OCI-LY3 (cell line): ENCODE results near the gene DCPS.

Experiments used
- H2AFZ ChIP-seq: fragments of 200-600, 300-600 bp; shearing (Covaris generic); 2 replicates; pipeline ENCODE4 v1.6.0; 2014; ENCODE audit warnings: antibody characterized with exemption, low read depth, low read length
- H3K27ac ChIP-seq: fragments of 200-600, 300-600 bp; sonication (generic); 2 replicates; pipeline ENCODE4 v1.5.1; 2014; ENCODE audit warnings: mild to moderate bottlenecking, low read length, moderate library complexity, mixed read lengths
- H3K27me3 ChIP-seq: fragments of 200-600, 300-600 bp; sonication (generic); 2 replicates; pipeline ENCODE4 v1.6.1; 2014; ENCODE audit warnings: low read depth, low read length, mixed read lengths
- H3K36me3 ChIP-seq: fragments of 200-600, 300-600 bp; sonication (generic); replicated peaks from 2 replicates; pipeline ENCODE3; 2014; ENCODE audit warnings: low read depth, low read length, mixed read lengths
- H3K4me1 ChIP-seq: fragments of 300-600, 200-600 bp; sonication (generic); 2 replicates; pipeline ENCODE4 v1.6.1; 2014; ENCODE audit warnings: low read length, mixed read lengths
- H3K4me2 ChIP-seq: fragments of 200-600, 300-600 bp; sonication (generic); 2 replicates; pipeline ENCODE4 v1.6.1; 2014; ENCODE audit warnings: low read length, mixed read lengths
- H3K4me3 ChIP-seq: fragments of 300-600, 200-600 bp; sonication (generic); 2 replicates; pipeline ENCODE4 v1.5.1; 2014; ENCODE audit warnings: antibody characterized with exemption, mild to moderate bottlenecking, low read length, moderate library complexity
- H3K79me2 ChIP-seq: fragments of 300-600, 200-600 bp; shearing (Covaris generic); 2 replicates; pipeline ENCODE4 v1.6.1; 2014; ENCODE audit warnings: mild to moderate bottlenecking, low read length, mixed read lengths
- H3K9ac ChIP-seq: fragments of 300-600, 200-600 bp; shearing (Covaris generic); 2 replicates; pipeline ENCODE4 v1.6.0; 2014; ENCODE audit warnings: mild to moderate bottlenecking, low read length, moderate library complexity
- H3K9me3 ChIP-seq: fragments of 200-600, 300-600 bp; shearing (Covaris generic); 2 replicates; pipeline ENCODE4 v1.6.1; 2014; ENCODE audit warnings: low read length, mixed read lengths; ENCODE audit not compliant: insufficient read depth
- H4K20me1 ChIP-seq: fragments of 200-600, 300-600 bp; sonication (generic); 2 replicates; pipeline ENCODE4 v1.6.1; 2016; ENCODE audit warnings: low read length, mixed read lengths; ENCODE audit not compliant: insufficient read depth
- EZH2phosphoT487 ChIP-seq: fragments of 200-600 bp; shearing (Covaris generic); IDR thresholded peaks from 2 replicates; pipeline ENCODE4 v1.6.1; 2018; ENCODE audit warnings: antibody characterized with exemption, mixed run types, low read depth
- TF ChIP-seq, protein P1 (sequence below): fragments of 200-600, 300-600 bp; sonication (generic); IDR thresholded peaks from 2 replicates; pipeline ENCODE4 v1.5.1; 2014; ENCODE audit warnings: antibody characterized with exemption, low read length, low read depth

Gene DCPS

GRCh38 chr11:126284829-126285228 is 19.0 kb upstream of the DCPS start:
- Histone ChIP-seq H3K4me3 (peak overlapping the region; percentile 97), H3K9ac (no peak overlapping the region), H3K36me3 (peaks cover 8% of the 10 kb centered on the region), H3K9me3 (no peaks in the 10 kb centered on the region), H2AFZ (no peak overlapping the region), H3K27ac (no peak overlapping the region), H3K79me2 (peaks cover 4% of the 10 kb centered on the region; the same call in 1 of the 2 replicates), H3K4me1 (peaks cover 23% of the 10 kb centered on the region), H3K4me2 (peak overlapping the region; percentile 79), H4K20me1 (no peaks in the 10 kb centered on the region), H3K27me3 (no peaks in the 10 kb centered on the region)
- TF ChIP-seq EZH2phosphoT487, result no peak
- TF ChIP-seq, protein P1, sequence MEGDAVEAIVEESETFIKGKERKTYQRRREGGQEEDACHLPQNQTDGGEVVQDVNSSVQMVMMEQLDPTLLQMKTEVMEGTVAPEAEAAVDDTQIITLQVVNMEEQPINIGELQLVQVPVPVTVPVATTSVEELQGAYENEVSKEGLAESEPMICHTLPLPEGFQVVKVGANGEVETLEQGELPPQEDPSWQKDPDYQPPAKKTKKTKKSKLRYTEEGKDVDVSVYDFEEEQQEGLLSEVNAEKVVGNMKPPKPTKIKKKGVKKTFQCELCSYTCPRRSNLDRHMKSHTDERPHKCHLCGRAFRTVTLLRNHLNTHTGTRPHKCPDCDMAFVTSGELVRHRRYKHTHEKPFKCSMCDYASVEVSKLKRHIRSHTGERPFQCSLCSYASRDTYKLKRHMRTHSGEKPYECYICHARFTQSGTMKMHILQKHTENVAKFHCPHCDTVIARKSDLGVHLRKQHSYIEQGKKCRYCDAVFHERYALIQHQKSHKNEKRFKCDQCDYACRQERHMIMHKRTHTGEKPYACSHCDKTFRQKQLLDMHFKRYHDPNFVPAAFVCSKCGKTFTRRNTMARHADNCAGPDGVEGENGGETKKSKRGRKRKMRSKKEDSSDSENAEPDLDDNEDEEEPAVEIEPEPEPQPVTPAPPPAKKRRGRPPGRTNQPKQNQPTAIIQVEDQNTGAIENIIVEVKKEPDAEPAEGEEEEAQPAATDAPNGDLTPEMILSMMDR, result no peak

GRCh38 chr11:126288237-126288636 is 15.6 kb upstream of the DCPS start:
- H3K9me3 ChIP-seq, result no peaks in the 10 kb centered on the region
- H3K9ac ChIP-seq, result no peak overlapping the region
- H3K36me3 ChIP-seq, result peaks cover 8% of the 10 kb centered on the region

DNA sequence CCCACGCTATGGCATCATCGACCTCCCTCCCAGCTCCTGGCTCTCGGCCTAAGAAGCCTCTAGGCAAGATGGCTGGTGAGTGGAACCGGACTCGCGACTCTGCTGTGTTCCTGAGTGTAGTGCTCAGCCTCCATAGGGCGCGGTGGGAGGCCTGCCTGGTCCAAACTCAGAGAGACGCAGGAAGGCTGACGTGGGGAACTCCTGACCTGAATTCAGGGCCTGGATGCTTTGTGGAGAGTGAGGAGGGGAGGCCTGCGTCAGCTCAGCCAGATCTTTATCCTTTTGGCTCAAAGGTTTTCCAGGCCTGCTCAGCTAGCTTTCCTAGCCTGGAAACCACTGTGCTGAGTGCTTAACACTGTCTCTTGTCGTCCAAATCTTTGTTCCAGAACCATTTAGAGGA is 13.0 kb upstream of the DCPS start:
- Histone ChIP-seq H2AFZ (no peak overlapping the region), H3K36me3 (peaks cover 17% of the 10 kb centered on the region), H3K4me3 (no peak overlapping the region), H4K20me1 (no peaks in the 10 kb centered on the region), H3K9ac (no peak overlapping the region), H3K27me3 (no peaks in the 10 kb centered on the region), H3K27ac (no peak overlapping the region), H3K4me1 (peaks cover 25% of the 10 kb centered on the region), H3K9me3 (no peaks in the 10 kb centered on the region), H3K4me2 (no peak overlapping the region), H3K79me2 (no peaks in the 10 kb centered on the region)
- no peak for TF ChIP-seq EZH2phosphoT487
- TF ChIP-seq, protein P1, result no peak

More at GRCh38 chr11:126288237-126288636, 15.6 kb upstream of the DCPS start:
- TF ChIP-seq, protein P1, result no peak
- TF ChIP-seq EZH2phosphoT487, result no peak
- Histone ChIP-seq H3K4me3 (no peak overlapping the region), H2AFZ (no peak overlapping the region), H3K4me1 (peaks cover 23% of the 10 kb centered on the region), H3K27me3 (no peaks in the 10 kb centered on the region), H3K27ac (no peak overlapping the region), H3K79me2 (peaks cover 4% of the 10 kb centered on the region; the same call in 1 of the 2 replicates), H3K4me2 (peak overlapping the region; percentile 37; the same call in 1 of the 2 replicates), H4K20me1 (no peaks in the 10 kb centered on the region)

- no peaks in the 10 kb centered on the region for H3K79me2 ChIP-seq
- H3K9me3 ChIP-seq, result no peaks in the 10 kb centered on the region
- no peak overlapping the region for H3K9ac ChIP-seq
- H3K4me3 ChIP-seq, result no peak overlapping the region
- H3K27me3 ChIP-seq, result no peaks in the 10 kb centered on the region
- peaks cover 15% of the 10 kb centered on the region for H3K36me3 ChIP-seq
- H3K4me2 ChIP-seq, result peak overlapping the region; percentile 34; the same call in 1 of the 2 replicates
- no peaks in the 10 kb centered on the region for H4K20me1 ChIP-seq
- H3K4me1 ChIP-seq, result peaks cover 17% of the 10 kb centered on the region
- no peak overlapping the region for H2AFZ ChIP-seq
- peak overlapping the region; percentile 23; the same call in 1 of the 2 replicates for H3K27ac ChIP-seq
- TF ChIP-seq, protein P1, result no peak
- no peak for TF ChIP-seq EZH2phosphoT487
Observed at GRCh38 chr11:126293726-126294125, 10.1 kb upstream of the DCPS start.
